Common myeloid progenitor, CD34-positive (primary cell): ENCODE data around the gene ZNF33A. TPM values are rescaled to one million over a fixed set of nuclear protein-coding genes. Genes with fewer than 3 reads are reported as not detected.

Experiments used
- CTCF ChIA-PET: fragments of 350-600 bp; sonication (Branson Sonifier 250); formaldehyde crosslinking; loops from one replicate; lab custom pipeline; 2021; ENCODE audit warnings: antibody characterized with exemption; lab: Charles Lee
- POLR2A ChIA-PET: fragments of 350-600 bp; sonication (Branson Sonifier 250); formaldehyde crosslinking; loops from one replicate; lab custom pipeline; 2021; ENCODE audit warnings: antibody characterized with exemption; lab: Charles Lee
- DNase-seq, 3 donors: peaks; one replicate each; pipeline versions ENCODE4 v3.0.0 to v3.0.0-alpha.2; 2013
- H3K27ac ChIP-seq, 2 experiments: 1 replicate in 1 of 2; 2 replicates in 1 of 2; pipeline ENCODE4 v1.7.0; 2013; ENCODE audit warnings: inconsistent platforms in 2 of 2, low read length in 2 of 2, mild to moderate bottlenecking in 2 of 2, low read depth in 1 of 2, moderate library complexity in 1 of 2; ENCODE audit not compliant: severe bottlenecking in 2 of 2, insufficient read depth in 1 of 2, poor library complexity in 1 of 2
- H3K27me3 ChIP-seq, 5 experiments: replicated peaks in 2 of 5; 1 replicate in 3 of 5; 2 replicates in 2 of 5; pipeline versions ENCODE4 v1.6.1 to v1.7.0; 2013; ENCODE audit warnings: low read length in 4 of 5, mild to moderate bottlenecking in 2 of 5, moderate library complexity in 2 of 5, inconsistent platforms in 1 of 5; ENCODE audit not compliant: insufficient read depth in 5 of 5, control insufficient read depth in 4 of 5
- H3K36me3 ChIP-seq, 4 experiments: 1 replicate in 2 of 4; 2 replicates in 2 of 4; pipeline versions ENCODE4 v1.6.1 to v1.7.0; 2013; ENCODE audit warnings: low read length in 3 of 4, control low read depth in 1 of 4, mild to moderate bottlenecking in 1 of 4; ENCODE audit not compliant: control insufficient read depth in 4 of 4, insufficient read depth in 4 of 4
- H3K4me1 ChIP-seq, 4 experiments: 1 replicate in 3 of 4; 2 replicates in 1 of 4; pipeline versions ENCODE4 v1.6.1 to v1.7.1; 2013; ENCODE audit warnings: low read length in 3 of 4, mild to moderate bottlenecking in 3 of 4, control low read depth in 1 of 4, inconsistent platforms in 1 of 4, moderate library complexity in 1 of 4; ENCODE audit not compliant: control insufficient read depth in 4 of 4, insufficient read depth in 4 of 4; ENCODE audit errors: control extremely low read depth in 1 of 4
- H3K4me3 ChIP-seq, 7 experiments: 1 replicate in 4 of 7; 2 replicates in 3 of 7; pipeline versions ENCODE4 v1.5.1 to v1.7.0; 2013; ENCODE audit warnings: mild to moderate bottlenecking in 7 of 7, low read length in 6 of 7, moderate library complexity in 6 of 7, inconsistent platforms in 2 of 7, low read depth in 2 of 7, control low read depth in 1 of 7; ENCODE audit not compliant: insufficient read depth in 4 of 7, control insufficient read depth in 1 of 7; ENCODE audit errors: extremely low read depth in 1 of 7
- H3K9me3 ChIP-seq, 5 experiments: 1 replicate in 4 of 5; 2 replicates in 1 of 5; pipeline versions ENCODE4 v1.6.1 to v1.7.1; 2013; ENCODE audit warnings: low read length in 4 of 5, mild to moderate bottlenecking in 2 of 5, inconsistent platforms in 1 of 5, low read depth in 1 of 5, moderate library complexity in 1 of 5; ENCODE audit not compliant: control insufficient read depth in 4 of 5, insufficient read depth in 2 of 5; ENCODE audit errors: control extremely low read depth in 1 of 5
- WGBS: methylation state at CpG from one replicate; pipeline ENCODE4 v1.1.5; 2013; ENCODE audit not compliant: insufficient coverage; 5-methylcytosine and 5-hydroxymethylcytosine counted together
- polyA plus RNA-seq: library from polyadenylated mRNA; unstranded; fragments of 120-200 nt; gene quantifications from one replicate; pipeline ENCODE4 v1.2.1, GENCODE V29; 2013

The ZNF33A gene
- polyA plus RNA-seq, result 33.4 TPM

- Histone ChIP-seq H3K36me3 (peaks cover 0 to 22% (median 13%) of the 10 kb centered on the region in 4 experiments), H3K27me3 (no peaks in the 10 kb centered on the region), H3K4me3 (peak within 1 kb of the TSS; percentile 48 to 89 (median 78)), H3K9me3 (peaks cover 0 to 5% (median 0%) of the 10 kb centered on the region in 5 experiments), H3K4me1 (peaks cover 6 to 25% (median 13%) of the 10 kb centered on the region in 4 experiments), H3K27ac (peak within 1 kb of the TSS; percentile 84 to 93)
- WGBS, result 0% methylated on average over 34 of the region's 46 CpGs
- peak; percentile 89 to 97 (median 97) for DNase-seq
- CTCF ChIA-PET, result interaction anchor here (1.1 to 1.3 kb wide), 2 partner anchors 35 to 83 kb away, joined by 3 to 4 read pairs; no protein-coding TSS in a partner anchor
- POLR2A ChIA-PET, result interaction anchor here (0.5 to 1.4 kb wide), 3 partner anchors 22 to 34 kb away, joined by 3 to 5 read pairs (median 5); partner anchors contain the start of gene ZNF25
Measured at GRCh38 chr10:38010119-38010903, at the start of gene ZNF33A. TSS of gene ZNF33A (plus strand) at chr10:38010675. CDS start at chr10:38012342, 1,667 bp downstream.

GRCh38 chr10:37965006-37965405 lies 45.5 kb upstream of the ZNF33A start:
- no peaks in the 10 kb centered on the region for H3K27me3 ChIP-seq
- no peak overlapping the region for H3K4me3 ChIP-seq
- peak in 1 of 3 donors; percentile 14 for DNase-seq
- H3K9me3 ChIP-seq, result peaks cover 7 to 62% (median 20%) of the 10 kb centered on the region in 5 experiments
- POLR2A ChIA-PET, result no interaction called here
- CTCF ChIA-PET, result interaction anchor here (2.4 kb wide), 1 partner anchor 10 kb away, joined by 7 read pairs; no protein-coding TSS in a partner anchor
- H3K36me3 ChIP-seq, result peaks cover 0 to 44% (median 10%) of the 10 kb centered on the region in 4 experiments
- no peak overlapping the region for H3K27ac ChIP-seq
- H3K4me1 ChIP-seq, result no peaks in the 10 kb centered on the region

GRCh38 chr10:37972396-37972795 lies 38.1 kb upstream of the ZNF33A start:
- Histone ChIP-seq H3K27ac (no peak overlapping the region), H3K36me3 (peaks cover 3 to 28% (median 14%) of the 10 kb centered on the region in 4 experiments), H3K9me3 (peaks cover 3 to 29% (median 5%) of the 10 kb centered on the region in 5 experiments), H3K4me1 (peaks cover 4 to 17% (median 10%) of the 10 kb centered on the region in 4 experiments), H3K27me3 (no peaks in the 10 kb centered on the region), H3K4me3 (no peak overlapping the region)
- ChIA-PET POLR2A (no interaction called here), CTCF (no interaction called here)
- no peak for DNase-seq
- 100% methylated on average over 1 of the region's 1 CpG for WGBS

- Histone ChIP-seq H3K27ac (peak overlapping the region; percentile 59 to 87), H3K36me3 (peaks cover 2 to 7% (median 4%) of the 10 kb centered on the region in 4 experiments), H3K4me1 (peaks cover 4 to 17% (median 10%) of the 10 kb centered on the region in 4 experiments), H3K4me3 (peak overlapping the region in 6 of 7 experiments; percentile 72 to 95 (median 90)), H3K27me3 (no peaks in the 10 kb centered on the region), H3K9me3 (peaks cover 0 to 3% (median 0%) of the 10 kb centered on the region in 5 experiments)
- DNase-seq, result peak; percentile 9 to 60 (median 51)
- POLR2A ChIA-PET, result no interaction called here
- CTCF ChIA-PET, result interaction anchor here (0.6 to 1.9 kb wide), 7 partner anchors 9 to 391 kb away, joined by 3 to 7 read pairs (median 4); partner anchors contain the start of genes ZNF33A and ZNF37A
- 36% methylated on average over 2 of the region's 5 CpGs for WGBS
Measured at GRCh38 chr10:37975401-37975991, 35.0 kb upstream of the ZNF33A start.

GRCh38 chr10:37976091-37976879 lies 34.2 kb upstream of the ZNF33A start, which contains the start of gene ZNF25:
TSS of gene ZNF25 (minus strand) at chr10:37976647. CDS start at chr10:37971722, 4,925 bp downstream.
- H3K4me3 ChIP-seq, result peak within 1 kb of the TSS; percentile 72 to 95 (median 89)
- H3K36me3 ChIP-seq, result peaks cover 0 to under 1% (median under 1%) of the 10 kb centered on the region in 4 experiments
- under 1% methylated on average over 54 of the region's 66 CpGs for WGBS
- no peaks in the 10 kb centered on the region for H3K9me3 ChIP-seq
- ChIA-PET POLR2A (interaction anchor here (1.5 kb wide), 1 partner anchor 34 kb away, joined by 5 read pairs; the partner anchor contains the start of gene ZNF33A), CTCF (interaction anchor here (0.7 to 1.9 kb wide), 14 partner anchors 9 to 390 kb away, joined by 3 to 11 read pairs (median 4); partner anchors contain the start of gene ZNF37A)
- peaks cover 4 to 17% (median 10%) of the 10 kb centered on the region in 4 experiments for H3K4me1 ChIP-seq
- peak within 1 kb of the TSS; percentile 59 to 87 for H3K27ac ChIP-seq
- H3K27me3 ChIP-seq, result no peaks in the 10 kb centered on the region
- DNase-seq, result peak; percentile 100

GRCh38 chr10:37976880-37977203 lies 33.6 kb upstream of the ZNF33A start:
- H3K27me3 ChIP-seq, result no peaks in the 10 kb centered on the region
- CTCF ChIA-PET, result interaction anchor here (0.7 to 1.3 kb wide), 11 partner anchors 9 to 388 kb away, joined by 3 to 11 read pairs (median 3); no protein-coding TSS in a partner anchor
- no peaks in the 10 kb centered on the region for H3K9me3 ChIP-seq
- no peak for DNase-seq
- H3K36me3 ChIP-seq, result no peaks in the 10 kb centered on the region
- POLR2A ChIA-PET, result interaction anchor here (1.5 kb wide), 1 partner anchor 33 kb away, joined by 5 read pairs; the partner anchor contains the start of gene ZNF33A
- peaks cover 4 to 17% (median 10%) of the 10 kb centered on the region in 4 experiments for H3K4me1 ChIP-seq
- H3K27ac ChIP-seq, result peak overlapping the region in 1 of 2 experiments; percentile 87
- peak overlapping the region in 6 of 7 experiments; percentile 72 to 95 (median 90) for H3K4me3 ChIP-seq
- no CpG with 5 or more reads among the region's 9 CpGs for WGBS
